BLaER1 (cell line): Measurements from ENCODE around the gene CFAP161.
A peak's percentile ranks its signal among the peaks of the same experiment; 100 is the strongest.

ENCODE experiments used
- H3K27ac ChIP-seq: shearing (Covaris generic); formaldehyde crosslinking; 2 replicates; pipeline ENCODE4 v1.8.1; 2022
- H3K27me3 ChIP-seq: shearing (Covaris generic); formaldehyde crosslinking; 2 replicates; pipeline ENCODE4 v1.8.1; 2022
- H3K36me3 ChIP-seq: shearing (Covaris generic); formaldehyde crosslinking; 2 replicates; pipeline ENCODE4 v1.8.1; 2022
- H3K4me1 ChIP-seq: shearing (Covaris generic); formaldehyde crosslinking; 2 replicates; pipeline ENCODE4 v1.8.1; 2022
- H3K4me2 ChIP-seq: shearing (Covaris generic); formaldehyde crosslinking; 2 replicates; pipeline ENCODE4 v1.8.1; 2022
- H3K4me3 ChIP-seq: shearing (Covaris generic); formaldehyde crosslinking; 2 replicates; pipeline ENCODE4 v1.8.1; 2022
- H3K9ac ChIP-seq: shearing (Covaris generic); formaldehyde crosslinking; 2 replicates; pipeline ENCODE4 v1.8.1; 2022
- H3K9me3 ChIP-seq: shearing (Covaris generic); formaldehyde crosslinking; 2 replicates; pipeline ENCODE4 v1.8.1; 2022
- H4K20me1 ChIP-seq: shearing (Covaris generic); formaldehyde crosslinking; 2 replicates; pipeline ENCODE4 v1.8.1; 2022
- Cebpa-rat ChIP-seq: shearing (Covaris generic); IDR thresholded peaks from 2 replicates; pipeline ENCODE4 v1.8.1; 2022

The CFAP161 gene

DNA sequence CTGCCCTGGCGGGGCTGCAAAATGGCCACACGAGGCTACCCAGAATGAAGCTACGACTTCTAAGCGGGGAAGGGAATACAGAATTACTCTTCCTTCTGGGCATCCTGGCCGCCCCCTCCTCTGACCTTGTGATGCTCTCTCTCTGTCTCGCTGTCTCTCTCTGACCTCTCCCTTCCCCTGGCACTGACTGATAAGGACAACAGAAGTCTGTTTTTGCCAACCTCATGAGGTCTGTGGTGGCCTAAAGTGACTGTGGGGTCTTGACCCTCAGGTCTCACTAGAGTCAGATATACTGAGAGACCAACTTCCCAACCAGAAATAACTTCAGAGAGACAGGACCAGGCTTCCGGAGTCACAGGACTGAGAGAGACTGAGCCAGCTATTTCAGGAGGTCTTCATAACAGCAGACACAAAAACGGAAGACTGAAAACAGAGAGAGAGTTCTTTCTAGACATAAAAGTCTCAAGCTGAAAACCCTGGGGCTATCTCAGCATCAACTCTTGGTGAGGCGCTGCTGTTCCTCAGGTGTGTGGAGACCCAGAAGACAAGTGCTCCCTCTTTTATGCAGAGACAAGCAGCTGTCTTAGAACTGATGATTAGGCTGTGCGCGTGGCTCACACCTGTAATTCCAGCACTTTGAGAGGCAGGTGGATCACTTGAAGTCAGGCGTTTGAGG, 38.2 kb upstream of the CFAP161 start:
- TF ChIP-seq Cebpa-rat, result no peak
- Histone ChIP-seq H3K4me2 (no peak overlapping the region), H3K4me3 (no peak overlapping the region), H3K27ac (no peak overlapping the region), H3K4me1 (peaks cover 10% of the 10 kb centered on the region), H3K9me3 (peaks cover 4% of the 10 kb centered on the region; the same call in 1 of the 2 replicates), H3K36me3 (no peaks in the 10 kb centered on the region), H4K20me1 (no peaks in the 10 kb centered on the region), H3K9ac (no peak overlapping the region), H3K27me3 (no peaks in the 10 kb centered on the region)

DNA sequence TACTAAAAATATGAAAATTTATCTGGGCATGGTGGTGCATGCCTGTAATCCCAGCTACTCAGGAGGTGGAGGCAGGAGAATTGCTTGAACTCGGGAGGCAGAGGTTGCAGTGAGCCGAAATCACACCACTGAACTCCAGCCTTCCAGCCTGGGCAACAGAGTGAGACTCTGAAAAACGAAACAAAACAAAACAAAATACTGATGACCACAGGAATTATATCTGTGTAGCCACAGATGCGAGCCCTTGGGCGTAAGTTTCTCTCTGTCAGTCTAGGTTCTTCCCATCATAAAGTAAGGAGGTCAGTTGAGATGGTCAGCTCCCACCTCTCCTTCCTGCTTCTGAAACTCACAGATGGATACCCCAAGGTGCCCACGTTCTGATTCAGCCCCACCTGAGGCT, 37.7 kb upstream of the CFAP161 start:
- TF ChIP-seq Cebpa-rat, result no peak
- Histone ChIP-seq H3K4me3 (no peak overlapping the region), H4K20me1 (no peaks in the 10 kb centered on the region), H3K9me3 (peaks cover 4% of the 10 kb centered on the region; the same call in 1 of the 2 replicates), H3K36me3 (no peaks in the 10 kb centered on the region), H3K27ac (no peak overlapping the region), H3K27me3 (no peaks in the 10 kb centered on the region), H3K9ac (no peak overlapping the region), H3K4me2 (no peak overlapping the region), H3K4me1 (peaks cover 10% of the 10 kb centered on the region)

DNA sequence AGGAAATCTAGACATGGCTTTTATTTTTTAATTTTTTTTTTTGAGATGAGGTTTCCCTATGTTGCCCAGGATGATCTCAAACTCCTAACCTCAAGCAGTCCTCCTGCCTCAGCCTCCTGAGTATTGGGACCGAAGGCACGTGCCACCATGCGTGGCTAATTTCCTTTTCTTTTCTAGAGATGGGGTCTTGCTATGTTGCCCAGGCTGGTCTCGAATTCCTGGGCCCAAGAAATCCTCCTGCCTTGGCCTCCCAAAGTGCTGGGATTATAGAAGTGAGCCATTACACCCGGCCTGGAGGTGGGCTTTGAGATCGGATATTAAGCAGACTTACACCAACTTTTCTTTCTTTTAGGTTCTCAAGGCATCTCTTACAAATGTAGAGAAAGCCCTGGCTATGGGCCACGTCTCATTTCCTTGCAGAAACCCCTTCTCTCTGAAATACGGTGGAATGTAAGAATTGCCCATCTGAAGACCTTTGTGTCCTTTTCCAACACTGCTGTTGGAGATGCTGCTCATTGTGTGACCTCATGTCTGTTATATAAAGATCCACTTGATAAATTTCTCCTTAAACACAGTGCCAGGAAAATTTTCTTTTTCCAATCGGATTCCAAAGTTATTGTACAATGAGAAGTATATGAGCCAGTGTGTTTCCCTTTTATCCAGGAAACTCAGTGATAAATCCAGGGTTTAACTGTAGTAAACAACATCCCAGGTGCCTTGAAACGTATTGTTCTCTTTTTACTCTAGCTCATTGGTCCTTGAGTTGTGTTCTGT, 36.8 kb upstream of the CFAP161 start:
- Histone ChIP-seq H3K4me3 (no peak overlapping the region), H3K9me3 (peaks cover under 1% of the 10 kb centered on the region; the same call in 1 of the 2 replicates), H4K20me1 (no peaks in the 10 kb centered on the region), H3K9ac (no peak overlapping the region), H3K27me3 (no peaks in the 10 kb centered on the region), H3K36me3 (no peaks in the 10 kb centered on the region), H3K4me1 (peaks cover 10% of the 10 kb centered on the region), H3K27ac (no peak overlapping the region), H3K4me2 (no peak overlapping the region)
- TF ChIP-seq Cebpa-rat, result no peak

DNA sequence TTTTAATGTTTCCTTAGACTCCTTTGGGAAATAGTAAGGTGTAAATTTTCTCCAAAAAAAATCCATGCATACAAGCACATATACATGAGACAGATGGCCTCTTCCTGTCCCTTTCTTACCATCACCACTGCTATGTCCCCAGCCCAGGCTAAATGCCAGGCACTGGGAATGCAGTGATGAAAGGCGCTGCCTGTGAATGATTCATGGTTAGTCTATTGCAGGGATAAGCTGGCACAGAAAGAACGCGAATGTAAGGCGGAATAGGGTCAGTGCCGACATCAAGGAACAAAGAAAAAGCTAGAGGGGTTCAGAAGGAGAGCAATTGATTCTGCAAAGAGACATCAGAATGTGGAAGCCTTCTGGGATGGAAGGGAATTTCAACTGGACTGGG, 36.2 kb upstream of the CFAP161 start:
- no peaks in the 10 kb centered on the region for H3K36me3 ChIP-seq
- no peak for TF ChIP-seq Cebpa-rat
- peaks cover 10% of the 10 kb centered on the region for H3K4me1 ChIP-seq
- no peak overlapping the region for H3K27ac ChIP-seq
- no peaks in the 10 kb centered on the region for H3K9me3 ChIP-seq
- H3K4me2 ChIP-seq, result no peak overlapping the region
- no peak overlapping the region for H3K4me3 ChIP-seq
- no peak overlapping the region for H3K9ac ChIP-seq
- no peaks in the 10 kb centered on the region for H3K27me3 ChIP-seq
- H4K20me1 ChIP-seq, result no peaks in the 10 kb centered on the region

DNA sequence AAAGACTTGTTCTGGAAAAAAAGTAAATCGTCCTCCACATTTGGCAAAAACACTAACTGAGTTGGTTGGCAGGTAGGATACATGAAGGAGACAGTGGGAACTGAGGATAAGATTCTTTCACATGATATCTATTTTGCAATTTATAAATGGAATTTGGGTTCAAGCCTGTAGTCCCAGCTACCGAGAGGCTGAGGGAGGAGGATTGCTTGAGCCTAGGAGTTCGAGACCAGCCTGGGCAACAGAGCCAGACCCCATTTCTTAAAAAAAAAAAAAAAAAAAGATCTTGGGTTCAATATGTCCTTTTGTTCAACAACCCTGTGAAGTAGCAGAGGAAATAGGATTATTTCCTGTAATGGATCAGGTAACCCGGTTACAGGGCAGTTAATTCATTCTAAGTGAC, 35.7 kb upstream of the CFAP161 start:
- H3K9ac ChIP-seq, result no peak overlapping the region
- TF ChIP-seq Cebpa-rat, result no peak
- peaks cover 10% of the 10 kb centered on the region for H3K4me1 ChIP-seq
- H3K36me3 ChIP-seq, result no peaks in the 10 kb centered on the region
- H3K9me3 ChIP-seq, result no peaks in the 10 kb centered on the region
- H3K4me3 ChIP-seq, result no peak overlapping the region
- H3K27me3 ChIP-seq, result no peaks in the 10 kb centered on the region
- H3K27ac ChIP-seq, result no peak overlapping the region
- H3K4me2 ChIP-seq, result peak overlapping the region; percentile 18; the same call in 1 of the 2 replicates
- H4K20me1 ChIP-seq, result no peaks in the 10 kb centered on the region

DNA sequence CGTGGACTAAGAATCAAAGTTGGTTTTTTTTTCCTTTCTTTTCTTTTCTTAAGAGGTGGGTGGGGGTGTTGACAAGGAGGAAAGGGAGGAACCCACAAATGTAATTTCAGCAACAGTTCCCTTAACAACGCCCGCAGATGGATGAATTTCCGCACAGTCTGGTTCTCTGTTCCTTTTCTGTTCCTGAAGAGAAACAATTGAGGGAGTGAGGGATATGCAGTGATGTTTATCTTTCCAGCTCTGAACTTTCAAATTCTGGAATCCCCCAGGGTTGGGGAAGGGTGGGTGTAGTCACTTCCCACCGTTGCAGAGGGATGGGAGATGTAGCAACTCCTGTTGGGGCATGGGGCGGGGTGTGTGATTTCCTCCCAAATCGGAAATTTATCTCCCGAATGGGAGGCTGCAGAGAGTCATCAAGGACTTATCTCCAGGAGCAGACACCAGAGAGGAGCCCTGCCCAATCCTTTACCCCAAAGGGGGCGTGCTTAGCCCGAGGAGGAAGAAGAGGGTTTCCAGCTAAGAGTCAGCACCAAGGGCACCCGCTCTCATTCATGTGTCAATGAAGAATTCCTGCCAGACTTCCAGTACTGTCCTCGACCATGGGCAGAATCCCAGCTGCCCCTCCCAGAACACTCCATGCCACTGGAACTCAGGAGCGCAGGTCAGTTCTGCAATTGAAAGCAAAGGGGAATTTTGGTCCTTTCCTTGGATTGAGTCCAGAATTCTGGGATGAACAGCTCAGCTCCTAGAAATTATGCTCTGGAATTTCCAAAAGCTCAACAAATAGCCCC, 35.0 kb upstream of the CFAP161 start:
- peaks cover 10% of the 10 kb centered on the region for H3K4me1 ChIP-seq
- H3K27ac ChIP-seq, result no peak overlapping the region
- H3K4me3 ChIP-seq, result no peak overlapping the region
- no peaks in the 10 kb centered on the region for H3K36me3 ChIP-seq
- no peak for TF ChIP-seq Cebpa-rat
- H3K27me3 ChIP-seq, result no peaks in the 10 kb centered on the region
- H3K4me2 ChIP-seq, result peak overlapping the region; percentile 18
- no peaks in the 10 kb centered on the region for H3K9me3 ChIP-seq
- no peak overlapping the region for H3K9ac ChIP-seq
- H4K20me1 ChIP-seq, result no peaks in the 10 kb centered on the region

DNA sequence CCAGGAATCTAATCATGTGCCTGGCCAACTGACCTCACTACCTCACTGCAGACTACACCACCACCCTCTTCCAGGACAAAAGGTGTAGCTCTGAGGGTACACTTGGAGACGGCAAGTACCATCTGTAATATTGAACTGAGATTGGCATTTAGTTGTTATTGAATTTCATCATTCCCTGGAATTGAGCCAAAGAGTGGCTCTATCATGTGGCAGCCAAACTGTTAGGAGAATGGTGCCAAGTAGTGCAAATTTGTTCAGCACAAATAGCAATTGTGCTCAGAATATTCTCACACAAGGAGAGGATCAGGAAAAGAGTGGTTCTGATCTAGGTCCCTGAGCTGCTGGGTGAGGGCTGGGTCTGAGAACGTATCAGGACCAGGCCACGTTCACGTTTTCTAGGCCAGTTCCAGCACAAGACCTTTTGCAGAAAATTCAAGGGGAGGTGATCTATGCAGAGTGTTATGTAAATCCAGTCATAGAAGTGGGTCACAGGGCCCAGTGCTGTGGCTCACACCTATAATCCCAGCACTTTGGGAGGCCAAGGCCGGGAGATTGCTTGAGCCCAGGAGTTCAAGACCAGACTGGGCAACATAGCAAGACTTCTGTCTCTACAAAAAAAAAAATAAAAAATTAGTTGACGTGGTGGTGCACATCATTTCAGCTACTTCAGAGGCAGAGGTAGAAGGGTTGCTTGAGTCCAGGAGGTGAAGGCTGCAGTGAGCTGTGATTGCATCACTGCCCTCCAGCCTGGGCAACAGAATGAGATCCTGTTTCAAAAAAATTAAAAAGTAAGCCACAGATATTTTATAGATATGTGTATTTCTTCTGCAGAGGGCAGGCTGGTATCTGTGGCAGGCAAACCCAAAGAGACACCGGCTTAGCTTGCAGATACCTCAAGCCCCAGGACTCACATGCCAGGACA, 31.9 kb upstream of the CFAP161 start:
- Histone ChIP-seq H3K9me3 (no peaks in the 10 kb centered on the region), H3K4me2 (no peak overlapping the region), H3K9ac (no peak overlapping the region), H3K4me3 (no peak overlapping the region), H3K27me3 (no peaks in the 10 kb centered on the region), H3K4me1 (peaks cover 10% of the 10 kb centered on the region), H4K20me1 (no peaks in the 10 kb centered on the region), H3K36me3 (no peaks in the 10 kb centered on the region), H3K27ac (no peak overlapping the region)
- no peak for TF ChIP-seq Cebpa-rat

DNA sequence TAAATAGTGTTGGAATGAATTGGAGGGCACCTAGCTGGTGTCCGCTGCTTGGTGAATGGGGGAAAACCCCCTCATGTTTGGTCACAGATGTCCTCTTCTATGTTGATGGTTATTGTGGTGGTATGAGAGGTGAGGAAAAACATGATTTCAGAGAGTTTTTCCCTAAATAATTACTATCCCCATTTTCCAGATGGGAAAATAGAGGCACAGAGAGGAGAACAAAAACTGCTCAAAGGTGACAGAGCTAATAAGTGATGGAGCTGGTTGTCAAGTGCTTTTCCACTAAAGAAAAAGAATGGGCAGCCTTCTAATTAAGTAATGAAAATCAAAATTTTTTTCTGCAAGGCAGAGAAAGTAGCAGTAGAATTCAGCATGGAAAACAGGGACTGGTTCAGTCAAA, 30.2 kb upstream of the CFAP161 start:
- no peak overlapping the region for H3K4me2 ChIP-seq
- H3K27ac ChIP-seq, result no peak overlapping the region
- H3K4me1 ChIP-seq, result peaks cover 7% of the 10 kb centered on the region
- no peaks in the 10 kb centered on the region for H3K27me3 ChIP-seq
- no peaks in the 10 kb centered on the region for H3K36me3 ChIP-seq
- no peak overlapping the region for H3K4me3 ChIP-seq
- H4K20me1 ChIP-seq, result no peaks in the 10 kb centered on the region
- no peaks in the 10 kb centered on the region for H3K9me3 ChIP-seq
- no peak overlapping the region for H3K9ac ChIP-seq
- TF ChIP-seq Cebpa-rat, result no peak

DNA sequence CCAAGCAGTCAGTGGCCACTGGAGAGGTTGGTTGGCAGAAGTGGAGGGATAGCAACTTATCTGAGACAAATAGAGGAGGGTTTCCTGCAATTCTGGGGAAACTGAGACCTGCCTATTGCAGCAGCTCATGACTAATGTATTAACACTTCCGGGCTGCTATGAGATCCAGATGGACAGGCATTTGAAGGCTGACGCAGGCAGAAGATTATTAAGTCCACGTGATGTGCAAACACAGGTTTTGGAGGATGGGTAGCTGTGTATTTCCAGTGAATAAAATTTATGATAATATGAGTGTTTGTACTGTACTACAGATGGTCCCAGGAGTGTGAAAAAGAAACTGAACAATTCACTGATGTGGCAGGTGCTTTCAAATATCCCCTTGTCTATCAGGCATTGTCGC, 28.5 kb upstream of the CFAP161 start:
- Histone ChIP-seq H3K4me3 (no peak overlapping the region), H3K36me3 (no peaks in the 10 kb centered on the region), H3K9me3 (no peaks in the 10 kb centered on the region), H3K4me1 (no peaks in the 10 kb centered on the region), H3K4me2 (no peak overlapping the region), H3K27me3 (no peaks in the 10 kb centered on the region), H3K9ac (no peak overlapping the region), H3K27ac (no peak overlapping the region), H4K20me1 (no peaks in the 10 kb centered on the region)
- TF ChIP-seq Cebpa-rat, result no peak
